Measurements from ENCODE around the gene COLEC12.

The COLEC12 gene

GRCh38 chr18:429030-429429 is 71.5 kb downstream of the COLEC12 start:
- TF ChIP-seq GATA1 (IDR thresholded peaks at IDR 0.05; ENCODE audit: low read depth, low read length): no peak
- TF ChIP-seq POLR2A (IDR thresholded peaks at IDR 0.05; ENCODE audit: low read length): no peak
- no peak for DNase-seq

- TF ChIP-seq POLR2A (IDR thresholded peaks at IDR 0.05; ENCODE audit: low read length) (no peak), GATA1 (IDR thresholded peaks at IDR 0.05; ENCODE audit: low read depth, low read length) (no peak)
Measured at GRCh38 chr18:427005-427404, 73.5 kb downstream of the COLEC12 start.

DNA sequence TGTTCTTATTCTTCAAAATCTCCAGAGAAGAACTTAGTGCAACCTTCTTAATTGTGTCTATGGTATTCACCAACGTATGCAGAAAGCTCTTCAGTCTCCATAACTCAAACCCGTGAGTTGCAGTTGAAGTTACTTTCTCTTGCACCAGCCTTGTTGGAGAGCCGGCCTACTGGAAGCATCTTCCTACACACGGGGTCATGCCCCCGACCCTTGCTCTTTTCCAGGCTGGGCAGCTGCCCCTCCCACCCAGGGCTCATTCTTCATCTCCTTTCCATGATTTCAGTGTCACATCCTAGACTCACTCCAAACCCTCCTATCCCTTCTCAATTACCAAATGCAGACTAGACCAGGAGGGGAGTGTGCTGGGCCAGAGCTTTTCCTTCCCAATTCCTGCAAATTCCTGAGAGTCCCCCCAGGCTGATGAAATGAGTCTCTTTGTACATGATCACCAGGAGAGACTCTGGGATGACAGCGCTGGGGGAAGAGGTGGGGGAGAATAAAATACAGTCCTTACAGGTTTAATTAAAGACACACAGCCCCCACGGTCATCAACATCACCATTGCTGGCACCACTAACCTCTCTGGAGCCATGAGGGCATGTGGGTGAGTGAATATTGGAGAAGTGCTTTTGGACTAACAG is 75.3 kb downstream of the COLEC12 start:
- no peak for DNase-seq
- TF ChIP-seq POLR2A (IDR thresholded peaks at IDR 0.05; ENCODE audit: low read length) (no peak), GATA1 (IDR thresholded peaks at IDR 0.05; ENCODE audit: low read depth, low read length) (no peak)

More at GRCh38 chr18:427005-427404, 73.5 kb downstream of the COLEC12 start:
- no peak for DNase-seq

DNA sequence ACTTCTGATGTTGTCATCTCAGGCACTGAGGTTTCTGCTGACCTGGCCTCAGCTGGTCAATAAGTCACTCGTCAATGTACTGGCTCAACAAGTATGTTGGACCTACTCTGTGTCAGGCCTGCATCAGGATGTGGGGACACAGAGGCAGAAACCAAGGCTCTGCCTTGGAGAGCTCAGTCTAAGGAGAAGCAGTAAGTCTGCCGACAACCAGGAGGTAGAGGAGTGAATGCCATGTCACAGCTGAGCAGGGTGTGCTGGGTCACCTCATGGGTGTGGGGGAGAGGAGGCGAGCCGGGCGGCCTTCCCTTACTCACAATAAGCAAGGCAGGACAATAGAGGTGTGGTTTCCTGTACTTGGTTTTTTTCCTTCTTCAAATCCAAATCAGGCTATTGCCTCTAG is 75.8 kb downstream of the COLEC12 start:
- TF ChIP-seq GATA1 (IDR thresholded peaks at IDR 0.05; ENCODE audit: low read depth, low read length): no peak
- no peak for DNase-seq

GRCh38 chr18:424071-424661 is 76.3 kb downstream of the COLEC12 start:
- TF ChIP-seq GATA1 (IDR thresholded peaks at IDR 0.05; ENCODE audit: low read depth, low read length): no peak
- TF ChIP-seq POLR2A (IDR thresholded peaks at IDR 0.05; ENCODE audit: low read length): no peak
- no peak for DNase-seq

GRCh38 chr18:422966-423365 is 77.5 kb downstream of the COLEC12 start:
- no peak for DNase-seq

GRCh38 chr18:421247-422155 is 79.0 kb downstream of the COLEC12 start:
- no peak for DNase-seq

More at GRCh38 chr18:422966-423365, 77.5 kb downstream of the COLEC12 start:
- TF ChIP-seq GATA1 (IDR thresholded peaks at IDR 0.05; ENCODE audit: low read depth, low read length) (no peak), POLR2A (IDR thresholded peaks at IDR 0.05; ENCODE audit: low read length) (no peak)

GRCh38 chr18:420661-421246 is 79.7 kb downstream of the COLEC12 start:
- TF ChIP-seq POLR2A (IDR thresholded peaks at IDR 0.05; ENCODE audit: low read length) (no peak), GATA1 (IDR thresholded peaks at IDR 0.05; ENCODE audit: low read depth, low read length) (no peak)
- DNase-seq: no peak

More at GRCh38 chr18:421247-422155, 79.0 kb downstream of the COLEC12 start:
- TF ChIP-seq POLR2A (IDR thresholded peaks at IDR 0.05; ENCODE audit: low read length): no peak
- no peak for TF ChIP-seq GATA1 (IDR thresholded peaks at IDR 0.05; ENCODE audit: low read depth, low read length)

GRCh38 chr18:419541-420175 is 80.8 kb downstream of the COLEC12 start:
- no peak for TF ChIP-seq GATA1 (IDR thresholded peaks at IDR 0.05; ENCODE audit: low read depth, low read length)
- TF ChIP-seq POLR2A (IDR thresholded peaks at IDR 0.05; ENCODE audit: low read length): no peak
- DNase-seq: peak in 1 of 2 experiments; percentile 52

GRCh38 chr18:417495-417894 is 83.0 kb downstream of the COLEC12 start:
- DNase-seq: no peak
- TF ChIP-seq GATA1 (IDR thresholded peaks at IDR 0.05; ENCODE audit: low read depth, low read length): no peak
- TF ChIP-seq POLR2A (IDR thresholded peaks at IDR 0.05; ENCODE audit: low read length): no peak

DNA sequence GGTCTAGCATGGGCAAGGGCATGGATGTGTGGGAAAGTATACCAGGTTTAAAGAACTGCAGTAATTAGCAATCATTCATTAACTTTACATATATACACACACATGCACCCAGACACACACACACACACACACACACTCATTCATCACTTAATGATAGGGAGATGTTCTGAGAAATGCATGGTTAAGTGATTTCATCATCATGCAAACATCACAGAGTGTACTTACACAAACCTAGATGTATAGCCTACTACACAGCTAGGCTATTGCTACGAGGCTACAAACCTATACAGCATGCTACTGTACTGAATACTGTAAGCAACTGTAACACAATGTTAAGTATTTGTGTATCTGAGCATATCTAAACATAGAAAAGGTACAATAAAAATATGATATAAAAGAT is 83.6 kb downstream of the COLEC12 start:
- no peak for DNase-seq
- TF ChIP-seq POLR2A (IDR thresholded peaks at IDR 0.05; ENCODE audit: low read length) (no peak), GATA1 (IDR thresholded peaks at IDR 0.05; ENCODE audit: low read depth, low read length) (no peak)

- no peak for DNase-seq
- TF ChIP-seq GATA1 (IDR thresholded peaks at IDR 0.05; ENCODE audit: low read depth, low read length): no peak
- no peak for TF ChIP-seq POLR2A (IDR thresholded peaks at IDR 0.05; ENCODE audit: low read length)
Measured at GRCh38 chr18:415617-416612, 84.6 kb downstream of the COLEC12 start.
